KBM-7 (cell line): ENCODE data around the gene STK38.
"Not testable (repeated sequence)": the region's sequence is repeated elsewhere in the genome, so short reads cannot be mapped to it uniquely, and the experiment has no call there.

Experiments used
- DNase-seq: peaks from one replicate; pipeline ENCODE4 v3.0.0-alpha.2; 2015
- in situ Hi-C: fragments of 300-500 bp; cut with MboI; formaldehyde crosslinking; loops from 2 replicates; pipeline ENCODE4 v1.14.3; 2020; ENCODE audit warnings: low sequenced_read_pairs, low pct_unique_long_range_greater_than_20kb, mixed read lengths

The STK38 gene

DNA sequence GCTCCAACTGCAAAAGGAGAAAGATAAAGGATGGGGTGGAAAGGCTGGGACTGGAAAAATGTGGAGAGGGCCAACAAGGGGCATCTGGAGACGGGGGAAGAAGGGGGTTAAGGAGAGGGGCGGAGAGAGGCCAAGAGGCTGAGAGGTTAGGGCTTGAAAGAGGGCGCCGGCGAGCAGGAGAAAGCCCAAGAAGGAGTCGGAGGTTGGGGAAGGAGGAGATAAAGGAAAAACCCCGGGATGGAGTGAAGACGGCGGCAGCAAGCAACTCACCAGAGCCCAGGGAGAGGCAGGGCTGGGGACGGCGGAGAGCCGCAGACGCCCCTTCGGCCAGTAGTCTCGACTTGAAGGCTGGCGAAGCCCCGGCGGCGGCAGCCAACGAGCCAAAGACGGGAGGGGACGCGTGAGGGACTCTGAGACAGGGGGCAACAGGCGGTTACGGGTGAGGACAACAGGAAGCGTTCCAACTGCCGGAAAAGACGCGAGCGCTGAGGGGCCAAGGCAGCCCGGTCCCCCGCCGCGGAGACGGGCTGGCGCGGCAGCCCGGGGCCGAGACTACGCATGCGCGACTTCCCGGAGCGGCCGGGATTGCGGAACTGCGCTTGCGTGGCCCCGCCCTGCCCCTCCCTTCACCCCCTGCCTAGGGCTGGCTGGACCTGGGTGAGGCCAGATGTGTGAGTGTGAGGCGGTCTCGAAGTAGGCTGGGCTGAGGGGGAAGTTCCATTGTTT lies at the start of gene STK38:
STK38 (minus strand) TSS at position 560 of the 726 bp plus-strand sequence. CDS start 7,277 bp downstream, outside the sequence.
- peak; percentile 94 for DNase-seq
- in situ Hi-C loops = no loop called here

DNA sequence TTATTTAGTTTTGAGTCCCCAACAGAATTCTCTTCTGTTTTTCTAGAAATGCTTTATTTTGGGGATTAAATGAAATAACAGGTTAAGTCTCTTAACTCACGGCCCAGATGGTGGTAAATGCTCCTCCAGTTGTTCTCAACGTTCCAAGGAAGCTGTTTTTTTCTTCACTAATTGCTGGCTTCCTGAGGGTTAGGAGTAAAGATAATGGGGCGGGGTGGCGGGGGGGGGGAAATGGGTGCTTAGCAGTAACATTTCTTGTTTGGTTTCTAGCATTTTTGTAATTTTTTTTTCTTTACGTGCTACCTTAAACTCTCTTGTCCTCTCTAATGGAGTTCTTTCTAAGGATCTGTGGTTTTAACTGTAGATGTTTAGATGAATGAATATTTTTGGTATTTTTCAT lies 49.1 kb upstream of the STK38 start:
- in situ Hi-C loops = no loop called here
- no peak for DNase-seq

DNA sequence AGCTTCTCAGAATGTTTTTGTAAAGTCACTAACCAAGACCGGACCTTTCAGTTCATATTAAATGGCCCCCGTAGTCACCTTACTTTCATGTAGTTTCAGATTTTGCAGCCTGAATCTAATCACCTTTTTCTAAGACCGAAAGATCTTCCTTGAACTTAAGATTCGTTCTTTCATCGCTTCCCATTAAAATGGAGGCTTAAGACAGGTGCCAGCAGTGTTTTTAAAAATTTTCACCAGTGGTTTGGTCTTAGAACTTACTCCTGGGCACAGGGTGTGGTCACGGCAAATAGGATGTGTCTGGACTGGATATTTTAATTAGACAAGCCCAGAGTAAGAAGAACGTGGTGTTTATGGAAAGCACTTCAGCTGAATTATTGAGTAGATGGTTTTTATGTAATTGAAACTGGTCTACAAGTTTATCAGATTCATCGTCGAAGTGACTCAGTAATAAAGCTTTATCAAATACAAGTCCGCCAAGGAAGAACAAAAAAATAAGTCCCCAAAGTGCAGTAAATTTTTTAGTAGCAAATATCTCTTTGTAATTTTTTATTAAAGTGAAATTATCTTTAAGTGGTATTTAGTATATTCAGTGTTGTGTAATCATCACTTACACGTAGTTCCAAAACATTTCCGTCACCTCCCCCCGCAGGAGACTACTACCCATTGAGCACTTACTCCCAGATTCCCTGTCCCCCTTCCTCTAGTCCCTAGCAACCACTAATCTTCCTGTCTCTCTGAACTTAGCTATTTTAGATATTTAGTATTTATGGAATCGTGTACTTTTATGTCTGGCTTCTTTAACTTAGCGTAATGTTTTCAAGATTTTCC lies 47.8 kb upstream of the STK38 start:
- in situ Hi-C loops = no loop called here
- DNase-seq = peak; percentile 61

DNA sequence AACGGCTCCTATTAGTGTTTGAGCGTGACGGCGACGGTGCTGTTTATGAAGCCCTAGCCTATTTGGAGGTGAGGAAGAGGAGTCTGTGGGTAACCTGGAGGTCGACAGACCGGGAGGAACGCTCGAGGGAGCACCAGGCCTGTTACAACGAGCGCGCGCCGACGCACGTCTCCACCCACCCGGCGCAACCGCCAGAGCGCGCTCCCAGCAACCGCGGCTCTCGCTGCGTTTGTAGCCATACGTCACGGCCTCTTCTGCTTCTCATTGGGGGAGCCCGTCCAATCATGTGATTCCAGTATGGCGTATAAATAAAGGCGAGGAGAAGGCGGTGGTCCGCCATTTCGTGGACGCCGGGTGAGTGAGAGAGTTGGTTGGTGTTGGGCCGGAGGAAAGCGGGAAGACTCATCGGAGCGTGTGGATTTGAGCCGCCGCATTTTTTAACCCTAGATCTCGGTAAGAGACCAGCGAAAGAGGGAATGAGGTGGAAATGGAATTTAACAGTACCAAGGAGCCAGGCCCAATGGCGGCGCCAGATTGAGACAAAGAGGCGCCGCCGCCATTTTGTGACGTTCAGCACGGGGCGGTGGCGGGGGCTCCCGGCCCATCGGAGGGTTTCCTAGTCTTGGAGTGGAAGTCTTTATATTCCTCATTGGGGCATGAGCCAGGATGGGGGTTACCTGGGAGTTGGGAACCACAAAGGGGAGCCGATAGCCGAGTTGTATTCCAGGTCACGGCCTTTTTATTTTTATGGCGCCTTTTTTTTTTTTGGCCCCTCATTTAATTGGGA lies 46.9 kb upstream of the STK38 start, which contains the start of gene SRSF3:
SRSF3 (plus strand) TSS at position 334 of the 787 bp plus-strand sequence. CDS start 2,401 bp downstream, outside the sequence.
- in situ Hi-C loops = no loop called here
- DNase-seq = peak; percentile 99

DNA sequence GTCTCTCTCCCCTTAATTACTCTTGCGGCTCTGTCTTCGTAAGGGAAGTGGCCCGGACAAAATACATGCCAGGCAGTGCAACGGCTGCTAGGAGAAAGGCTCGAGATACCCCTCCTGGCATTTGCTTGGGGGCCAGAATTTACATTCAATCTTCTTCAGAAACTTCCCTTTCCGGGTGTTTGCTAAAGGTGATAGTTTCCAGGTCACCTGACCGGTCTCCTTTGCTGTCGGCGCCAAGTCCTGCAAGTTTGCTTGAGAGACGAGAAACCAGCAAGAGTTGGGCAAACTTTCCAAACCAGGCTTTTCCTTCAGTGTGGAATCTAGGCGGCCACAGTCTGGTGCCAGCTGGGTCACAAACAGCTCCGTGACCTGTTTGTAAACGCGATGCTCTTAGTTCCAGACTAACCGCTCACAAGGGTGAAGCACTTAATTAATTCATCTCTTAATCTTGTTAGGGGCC lies 46.3 kb upstream of the STK38 start:
- in situ Hi-C loops = no loop called here
- DNase-seq = peak; percentile 84

DNA sequence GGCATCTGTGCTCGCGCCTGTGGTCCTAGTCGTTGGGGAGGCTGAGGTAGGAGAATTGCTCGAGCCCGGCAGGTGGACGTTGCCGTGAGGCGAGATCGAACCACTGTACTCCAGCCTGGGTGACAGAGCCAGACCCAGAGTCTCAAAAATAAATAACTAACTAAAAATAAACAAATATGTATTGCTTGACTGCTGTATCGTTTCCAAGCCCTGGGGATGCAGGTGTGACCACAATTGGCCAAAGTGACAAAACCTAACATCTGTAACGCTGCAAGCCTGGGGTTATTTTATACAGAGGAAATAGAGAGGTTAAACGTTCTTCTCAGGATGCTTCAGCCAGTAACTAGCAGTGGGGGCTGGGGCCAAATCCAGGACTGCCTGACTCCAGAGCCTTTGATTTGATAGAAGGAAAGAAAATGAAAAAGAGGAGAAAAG lies 45.0 kb upstream of the STK38 start:
- DNase-seq = no peak
- in situ Hi-C loops = no loop called here

DNA sequence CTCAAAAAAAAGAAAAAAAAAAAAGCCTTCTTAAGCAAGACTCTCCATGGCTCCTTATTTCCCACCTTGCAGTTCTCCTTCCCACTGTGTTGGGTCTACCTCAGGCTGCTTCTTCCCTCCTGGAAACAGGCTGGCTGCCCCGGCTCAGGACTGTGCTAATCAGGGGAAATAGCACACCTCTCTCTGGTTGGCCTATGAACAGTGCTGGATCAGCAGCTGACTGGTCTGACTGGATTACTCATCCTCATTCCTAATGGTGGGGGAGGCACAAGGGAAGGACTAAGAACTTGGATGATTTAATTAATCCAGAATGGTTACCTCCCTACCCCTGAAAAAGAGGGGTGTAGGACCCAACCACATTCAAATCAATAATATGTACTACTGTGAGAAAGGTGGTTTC lies 43.0 kb upstream of the STK38 start:
- in situ Hi-C loops = no loop called here
- DNase-seq = no peak

DNA sequence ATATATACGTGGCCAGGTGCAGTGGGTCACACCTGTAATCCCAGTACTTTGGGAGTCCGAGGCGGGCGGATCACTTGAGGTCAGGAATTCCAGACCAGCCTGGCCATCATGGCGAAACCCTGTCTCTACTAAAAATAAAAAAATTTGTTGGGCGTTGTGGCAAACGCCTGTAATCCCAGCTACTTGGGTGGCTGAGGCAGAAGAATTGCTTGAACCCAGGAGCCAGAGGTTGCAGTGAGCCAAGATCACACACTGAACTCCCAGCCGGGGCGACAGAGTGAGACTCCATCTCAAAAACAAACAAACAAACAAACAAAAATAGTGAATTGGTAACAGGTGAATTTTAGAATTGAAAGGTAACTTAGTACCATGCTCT lies 41.7 kb upstream of the STK38 start:
- DNase-seq, in situ Hi-C loops: not testable (repeated sequence)

DNA sequence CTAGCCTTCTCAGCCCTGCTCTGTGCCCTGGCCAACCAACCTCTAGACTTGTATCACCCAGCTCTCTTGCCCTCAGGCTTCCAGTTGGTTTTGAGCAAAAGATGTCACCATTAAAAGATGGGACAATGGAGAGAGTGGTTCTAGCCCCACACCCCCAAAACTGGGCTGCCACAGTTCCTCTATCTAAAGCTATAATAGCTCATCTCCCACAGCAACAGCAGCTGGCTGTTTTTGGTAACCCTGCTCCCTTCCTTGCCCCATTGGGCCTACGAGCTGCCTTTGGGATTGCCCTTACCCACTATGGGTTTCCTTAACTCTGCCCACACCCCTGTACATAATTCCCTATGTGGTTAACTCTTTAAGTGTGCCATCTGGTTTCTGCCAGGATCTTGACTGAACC lies 39.3 kb upstream of the STK38 start:
- DNase-seq = no peak
- in situ Hi-C loops = no loop called here

DNA sequence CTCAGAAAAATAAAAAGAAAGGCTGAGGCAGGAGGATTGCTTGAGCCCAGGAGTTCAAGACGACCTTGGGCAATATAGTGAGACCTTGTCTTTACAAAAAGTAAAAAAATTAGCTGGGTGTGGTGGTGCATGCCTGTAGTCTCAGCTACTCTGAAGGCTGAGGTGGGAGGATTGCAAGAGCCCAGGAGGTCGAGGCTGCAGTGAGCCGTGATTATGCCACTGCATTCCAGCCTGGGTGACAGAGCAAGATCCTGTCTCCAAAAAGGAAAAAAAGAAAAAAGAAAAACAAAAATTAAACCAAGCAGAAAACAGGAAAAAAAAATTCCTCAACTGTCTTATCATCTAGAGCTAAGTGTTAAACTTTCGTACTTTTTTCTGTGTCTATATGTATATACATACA lies 34.4 kb upstream of the STK38 start:
- in situ Hi-C loops = no loop called here
- DNase-seq = no peak

DNA sequence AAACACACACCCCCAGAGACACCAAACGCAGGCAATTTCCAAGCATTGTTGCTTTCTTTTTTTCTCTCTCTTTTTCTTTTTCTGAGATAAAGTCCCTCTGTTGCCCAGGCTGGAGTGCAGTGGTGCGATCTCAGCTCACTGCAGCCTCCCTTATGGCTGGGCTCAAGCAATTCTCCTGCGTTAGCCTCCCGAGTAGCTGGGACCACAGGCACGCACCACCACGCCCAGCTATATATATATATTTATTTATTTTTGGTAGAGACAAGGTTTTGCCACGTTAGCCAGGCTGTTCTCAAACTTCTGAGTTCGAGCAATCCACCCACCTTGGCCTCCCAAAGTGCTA lies 32.9 kb upstream of the STK38 start:
- in situ Hi-C loops = no loop called here
- no peak for DNase-seq

DNA sequence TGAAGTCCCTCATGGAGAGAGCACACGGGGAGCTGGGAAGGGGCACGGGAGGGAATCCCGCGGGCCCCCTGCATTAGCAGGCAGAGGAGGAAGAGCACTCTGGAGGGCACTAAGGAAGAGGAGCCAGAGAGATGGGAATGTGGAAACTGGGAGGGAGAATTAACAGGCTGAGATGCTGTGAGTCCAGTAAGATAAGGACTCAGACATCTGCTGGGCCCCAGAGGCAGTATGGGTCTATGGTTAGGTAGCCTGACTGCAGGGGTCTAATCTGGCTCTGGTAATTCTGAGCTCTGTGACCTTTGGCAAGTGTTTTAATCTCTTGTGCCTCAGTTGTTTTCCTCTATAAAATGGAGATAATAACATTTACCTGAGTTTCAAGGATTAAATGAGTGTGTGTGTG lies 31.2 kb upstream of the STK38 start:
- no peak for DNase-seq

DNA sequence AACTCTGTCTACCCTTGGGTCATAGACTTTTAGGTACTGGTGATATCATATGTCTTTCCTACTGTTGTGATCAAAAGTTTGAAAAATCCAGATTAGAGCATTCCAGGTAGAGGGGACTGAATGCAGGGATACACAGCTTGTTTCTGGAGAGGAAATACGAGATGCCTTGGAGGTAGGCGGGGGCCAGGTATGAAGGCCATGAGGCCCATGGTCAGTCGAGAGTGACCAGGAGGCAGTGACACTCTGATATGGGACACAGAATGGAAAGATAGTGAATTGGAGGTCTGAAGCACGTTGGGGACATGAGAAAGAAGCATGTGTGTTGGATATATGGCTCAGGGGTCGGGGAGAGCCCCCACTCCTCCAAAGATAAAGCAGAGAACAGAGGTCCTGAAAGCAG lies 30.8 kb upstream of the STK38 start:
- in situ Hi-C loops = no loop called here
- no peak for DNase-seq

More for the DNA sequence above, 31.2 kb upstream of the STK38 start:
- in situ Hi-C loops = no loop called here

DNA sequence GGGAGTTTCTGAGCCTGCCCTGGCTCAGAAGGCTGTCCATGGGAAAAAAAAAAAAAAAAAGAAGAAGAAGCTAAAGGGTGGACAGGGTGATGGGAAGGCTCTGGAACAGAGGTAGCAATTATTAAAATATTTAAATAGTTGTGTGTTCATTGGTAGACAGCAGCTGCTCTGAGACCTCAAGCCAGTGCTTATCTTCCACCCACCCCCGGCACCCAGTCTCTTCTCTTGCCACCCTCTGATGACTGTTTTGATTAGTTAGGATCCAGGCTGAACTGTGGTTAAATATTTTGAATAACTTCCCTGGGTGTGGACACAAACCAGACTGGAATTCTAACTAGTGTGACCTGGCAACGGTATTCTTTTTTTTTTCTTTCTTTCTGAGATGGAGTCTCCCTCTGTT lies 30.0 kb upstream of the STK38 start:
- in situ Hi-C loops = no loop called here
- DNase-seq = no peak

DNA sequence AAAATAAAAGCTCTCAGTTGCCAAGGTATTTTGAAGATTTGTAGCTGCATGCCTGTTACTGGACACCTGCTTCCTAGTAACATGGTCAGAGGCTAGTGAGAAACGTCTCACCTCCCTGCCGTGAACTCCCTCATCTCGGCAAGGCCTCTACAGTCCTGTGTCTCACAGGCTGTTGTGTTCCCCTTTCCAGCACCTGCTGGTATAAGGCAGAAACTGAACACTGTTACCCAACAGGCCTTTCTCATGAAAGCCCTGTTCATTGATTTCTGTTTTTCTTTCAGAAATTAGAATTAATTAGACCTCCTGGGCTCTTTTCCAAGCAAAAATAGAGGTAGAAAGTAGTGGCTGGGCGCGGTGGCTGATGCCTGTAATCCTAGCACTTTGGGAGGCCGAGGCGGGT lies 29.3 kb upstream of the STK38 start:
- DNase-seq = no peak
- in situ Hi-C loops = no loop called here

DNA sequence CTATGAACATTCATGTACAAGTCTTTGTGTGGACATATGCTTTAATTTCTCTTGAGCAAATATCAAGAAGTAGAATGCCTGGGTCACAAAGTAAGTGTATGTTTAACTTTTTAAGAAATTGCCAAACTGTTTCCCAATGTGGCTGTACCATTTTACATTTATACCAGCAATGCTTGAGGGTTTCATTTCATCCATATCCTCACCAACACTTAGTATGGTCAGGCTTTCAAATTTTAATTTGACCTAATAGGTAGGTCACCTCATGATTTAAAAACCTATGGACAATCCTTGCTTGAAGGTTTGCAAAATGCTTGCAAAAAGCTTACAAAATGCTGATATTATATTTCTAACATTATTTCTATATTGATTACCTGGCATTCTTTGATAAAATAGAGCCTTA lies 27.4 kb upstream of the STK38 start:
- in situ Hi-C loops = no loop called here

DNA sequence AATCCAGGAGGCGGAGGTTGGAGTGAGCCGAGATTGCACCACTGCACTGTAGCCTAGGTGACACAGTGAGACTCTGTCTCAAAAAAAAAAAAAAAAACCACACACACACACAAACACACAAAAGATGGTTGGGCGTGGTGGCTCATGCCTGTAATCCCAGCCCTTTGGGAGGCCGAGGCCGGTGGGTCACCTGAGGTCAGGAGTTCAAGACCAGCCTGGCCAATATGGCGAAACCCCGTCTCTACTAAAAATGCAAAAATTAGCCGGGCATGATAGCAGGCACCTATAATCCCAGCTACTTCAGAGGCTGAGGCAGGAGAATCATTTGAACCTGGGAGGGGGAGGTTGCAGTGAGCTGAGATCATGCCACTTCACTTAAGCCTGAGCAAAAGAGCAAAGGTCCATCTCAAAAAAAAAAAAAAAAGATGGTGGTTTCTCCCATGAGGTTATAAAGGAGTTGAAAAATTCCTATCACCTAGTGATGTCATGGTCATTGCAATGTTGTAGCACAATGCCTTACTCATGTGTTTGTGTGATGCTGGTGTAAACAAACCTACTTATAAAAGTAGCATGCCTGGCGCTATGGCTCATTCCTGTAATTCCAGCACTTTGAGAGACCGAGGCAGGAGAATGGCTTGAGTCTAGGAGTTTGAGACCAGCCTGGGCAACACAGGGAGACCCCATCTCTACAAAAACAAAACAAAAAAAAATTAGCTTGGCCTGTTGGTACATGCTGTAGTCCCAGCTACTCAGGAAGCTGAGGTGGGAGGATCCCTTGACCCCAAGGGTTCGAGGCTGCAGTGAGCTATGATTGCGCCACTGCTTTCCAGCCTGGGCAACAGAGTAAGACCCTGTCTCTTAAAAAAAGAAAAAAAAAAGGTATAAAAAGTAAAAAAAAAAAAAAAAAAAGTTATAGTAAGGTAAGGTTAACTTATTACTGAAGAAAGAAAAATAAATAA lies 25.4 kb upstream of the STK38 start:
- in situ Hi-C loops = not testable (repeated sequence)

More for the DNA sequence above, 27.4 kb upstream of the STK38 start:
- DNase-seq = no peak

More for the DNA sequence above, 25.4 kb upstream of the STK38 start:
- DNase-seq = not testable (repeated sequence)
